Measurements from ENCODE around the gene HNRNPA0. TPM values are rescaled to one million over a fixed set of nuclear protein-coding genes. Genes with fewer than 3 reads are reported as not detected.

The HNRNPA0 gene
- total and polyA plus RNA-seq, 2 of the 8 experiments (the other 6 are each of a cell fraction or from before 2014, with no cell fraction given) = 22.0 to 71.3 TPM

- ChIA-PET CTCF (ENCODE audit: partially characterized antibody) (interaction anchor here (0.6 to 7.8 kb wide), 9 partner anchors 12 to 419 kb away, joined by 3 to 103 read pairs (median 5); no protein-coding TSS in a partner anchor), POLR2A (ENCODE audit: partially characterized antibody) (no interaction called here)
- FAIRE-seq = no peak
- Histone ChIP-seq H3K9me3 (ENCODE audit: insufficient read depth in 2 of 2, low read depth in 1 of 2, low read length in 1 of 2) (no peaks in the 10 kb centered on the region), H2BK20ac (ENCODE audit: low read length) (no peak overlapping the region), H4K8ac (ENCODE audit: extremely low read depth, insufficient read depth, low read length) (no peak overlapping the region), H3K4me2 (ENCODE audit: insufficient read depth in 1 of 2, low read depth in 2 of 2, low read length in 2 of 2) (no peak overlapping the region), H3K9ac (replicated peaks in 1 of 4; ENCODE audit: extremely low read depth in 1 of 4, low read depth in 3 of 4, low read length in 3 of 4) (no peak overlapping the region), H2BK120ac (replicated peaks; ENCODE audit: low read depth, low read length) (no peak overlapping the region), H2AK5ac (ENCODE audit: low read depth, low read length) (no peak overlapping the region), H3K4me1 (replicated peaks in 1 of 4; ENCODE audit: control insufficient read depth in 3 of 4, insufficient read depth in 4 of 4, low read length in 3 of 4) (peaks cover 0 to 9% (median 2%) of the 10 kb centered on the region in 4 experiments; a peak in 4 of 7 replicates), H2BK12ac (ENCODE audit: low read depth, low read length) (no peak overlapping the region), H3K23me2 (ENCODE audit: low read depth, low read length) (peaks cover 7% of the 10 kb centered on the region; the same call in 1 of the 2 replicates), H3K4ac (replicated peaks; ENCODE audit: insufficient read length, low read depth, low read length) (no peak overlapping the region), H3K23ac (ENCODE audit: insufficient read length) (no peak overlapping the region), H3K56ac (replicated peaks; ENCODE audit: insufficient read length, low read depth, low read length) (no peak overlapping the region), H2AFZ (ENCODE audit: low read length) (no peak overlapping the region), H2BK5ac (ENCODE audit: low read depth, low read length) (no peak overlapping the region), H3K27ac (ENCODE audit: low read depth, low read length) (no peak overlapping the region), H3K79me2 (ENCODE audit: control insufficient read depth in 1 of 2, insufficient read depth in 2 of 2, low read length in 2 of 2) (no peaks in the 10 kb centered on the region; a peak in 1 of 4 replicates), H3K36me3 (ENCODE audit: control insufficient read depth in 2 of 4, insufficient read depth in 4 of 4, low read length in 3 of 4) (no peaks in the 10 kb centered on the region), H3K4me3 (ENCODE audit: extremely low read depth in 1 of 4, insufficient read depth in 2 of 4, low read depth in 3 of 4, low read length in 4 of 4) (no peak overlapping the region), H4K5ac (ENCODE audit: insufficient read length, low read depth, low read length) (no peak overlapping the region), H3K27me3 (replicated peaks in 1 of 4; ENCODE audit: control insufficient read depth in 3 of 4, extremely low read depth in 1 of 4, insufficient read depth in 3 of 4, low read length in 3 of 4) (peaks cover 0 to 1% (median 0%) of the 10 kb centered on the region in 4 experiments; a peak in 1 of 7 replicates), H3K14ac (ENCODE audit: insufficient read length) (no peak overlapping the region), H4K20me1 (replicated peaks in 1 of 2; ENCODE audit: control insufficient read depth in 1 of 2, insufficient read depth in 2 of 2, low read length in 2 of 2) (no peaks in the 10 kb centered on the region), H4K91ac (replicated peaks; ENCODE audit: insufficient read length, low read length) (no peak overlapping the region), H2BK15ac (ENCODE audit: low read length) (no peak overlapping the region), H3K18ac (ENCODE audit: extremely low read depth, low read length) (no peak overlapping the region), H3K79me1 (ENCODE audit: low read depth, low read length) (no peaks in the 10 kb centered on the region)
- DNase-seq (ENCODE audit: low read depth in 1 of 2, low spot score in 2 of 2) = no peak
- no peak for TF ChIP-seq KDM4A (IDR thresholded peaks at IDR 0.05; ENCODE audit: low read depth, low read length, severe bottlenecking)
- WGBS, 2 experiments (ENCODE audit: extremely low coverage in 1 of 2, insufficient coverage in 1 of 2, insufficient read length in 1 of 2, insufficient replicate concordance in 2 of 2, low coverage in 1 of 2, low lambda C conversion rate in 2 of 2, missing lambda C conversion rate in 1 of 2) = 92% methylated on average over 4 of the region's 4 CpGs; no CpG with 5 or more reads in 1 of the 2 experiments
Measured at GRCh38 chr5:137739737-137740136, 14.4 kb downstream of the HNRNPA0 start.

All from H1 (cell line).